GOT3 (cell line): ENCODE results near the gene ZNF155.
A peak's percentile ranks its signal among the peaks of the same experiment; 100 is the strongest.
"Not testable (repeated sequence)": the region's sequence is repeated elsewhere in the genome, so short reads cannot be mapped to it uniquely, and the experiment has no call there.

ENCODE experiments used
- DNase-seq: peaks from one replicate; lab custom pipeline; 2025; ENCODE audit warnings: mixed read lengths; lab: John Stamatoyannopoulos, UW

The ZNF155 gene

DNA sequence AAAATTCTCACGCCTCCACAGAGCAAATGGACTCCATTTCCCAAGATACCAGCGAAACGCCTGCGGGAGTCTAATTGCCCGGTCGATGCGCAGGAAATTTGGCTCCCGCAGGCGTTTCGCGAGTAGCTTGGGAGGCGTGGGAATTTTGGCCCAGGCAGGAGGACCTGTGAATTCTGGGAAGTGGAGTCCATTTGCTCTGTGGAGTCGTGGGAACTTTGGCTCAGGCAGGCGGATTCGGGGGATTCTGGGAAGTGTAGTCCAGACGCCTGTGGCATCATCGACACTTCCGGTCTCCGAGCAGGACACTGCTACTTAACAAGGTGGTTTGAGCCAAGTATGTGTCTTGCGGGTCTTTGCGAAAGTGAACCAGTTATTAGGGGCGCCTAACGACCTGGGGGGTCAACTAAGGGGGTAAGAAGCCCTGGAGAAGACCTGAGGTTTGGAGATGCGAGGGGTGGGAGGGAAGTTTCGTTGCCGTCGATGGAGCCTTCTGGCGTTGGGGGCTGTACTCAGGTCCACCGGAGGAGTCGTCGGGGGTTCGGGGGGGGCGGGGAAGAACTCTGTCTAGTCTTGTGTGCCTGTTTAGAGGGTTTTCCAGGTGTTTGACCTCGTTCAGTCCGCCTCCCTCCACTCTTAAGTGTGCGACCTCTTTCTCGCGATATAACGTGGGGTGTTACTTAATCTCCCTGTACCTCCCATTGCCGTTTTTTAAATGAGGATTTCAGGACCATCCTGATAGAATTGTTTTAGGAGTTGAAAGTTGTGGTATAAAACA is at the start of gene ZNF155:
Gene ZNF155 (plus strand): TSS at position 277 of the 775 bp plus-strand sequence. CDS start 4,356 bp downstream, outside the sequence.
- DNase-seq = peak; percentile 25

DNA sequence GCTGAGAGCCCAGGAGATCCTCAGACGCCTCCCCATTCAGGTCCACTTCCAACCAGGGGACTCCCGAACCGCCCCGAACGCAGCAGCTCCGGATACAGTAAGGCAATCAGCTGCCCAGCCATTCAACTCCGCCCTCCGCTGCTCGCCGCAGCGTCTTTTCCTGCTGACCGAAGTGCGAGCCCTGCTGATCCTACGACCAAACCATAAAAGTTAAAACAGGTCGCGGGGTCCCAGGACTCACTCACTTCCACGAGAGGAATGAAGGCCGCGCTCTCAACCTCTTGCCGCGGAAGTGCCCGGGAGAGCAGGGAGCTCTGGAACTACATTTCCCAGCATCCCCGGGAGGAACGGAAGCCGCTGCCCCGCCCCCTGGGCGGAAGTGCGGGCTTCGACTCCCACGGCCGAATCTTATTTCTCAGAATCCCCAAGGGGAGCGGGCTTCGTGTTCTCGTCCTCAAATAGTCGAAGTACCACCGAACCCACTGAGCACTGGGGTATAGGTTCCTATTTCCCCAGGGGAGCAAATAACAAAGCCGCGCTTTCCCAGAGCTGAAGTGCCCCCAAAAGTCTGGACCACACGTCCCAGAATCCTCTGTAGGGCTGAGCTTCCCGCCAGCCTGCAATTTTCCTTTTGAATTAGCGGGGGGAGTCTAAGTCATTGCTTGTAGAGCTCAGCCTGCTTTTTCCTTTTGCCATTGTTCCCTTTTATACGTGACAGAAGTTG is 48.8 kb upstream of the ZNF155 start, which contains the start of gene ZNF45:
Gene ZNF45 (minus strand): TSS at position 298 of the 724 bp plus-strand sequence. CDS start 13,097 bp downstream, outside the sequence.
- peak; percentile 65 for DNase-seq

DNA sequence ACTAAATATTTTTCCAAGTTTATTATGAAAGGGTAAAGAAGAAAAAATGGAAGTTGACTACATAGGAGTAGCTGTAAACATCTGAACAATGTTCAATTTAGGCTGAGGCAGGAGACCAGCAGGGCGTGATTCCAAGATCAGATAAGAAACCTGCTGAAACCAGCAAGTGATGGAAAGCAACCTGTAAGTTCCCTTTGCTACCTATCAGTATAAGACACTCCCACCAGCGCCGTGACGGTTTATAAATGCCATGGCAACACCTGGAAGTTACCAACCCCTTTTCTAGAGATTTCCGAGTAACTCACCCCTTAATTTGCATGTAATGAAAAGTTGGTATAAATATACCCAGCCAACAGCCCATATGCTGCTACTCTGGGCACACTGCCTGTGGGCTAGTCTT is 47.8 kb upstream of the ZNF155 start:
- DNase-seq = no peak

DNA sequence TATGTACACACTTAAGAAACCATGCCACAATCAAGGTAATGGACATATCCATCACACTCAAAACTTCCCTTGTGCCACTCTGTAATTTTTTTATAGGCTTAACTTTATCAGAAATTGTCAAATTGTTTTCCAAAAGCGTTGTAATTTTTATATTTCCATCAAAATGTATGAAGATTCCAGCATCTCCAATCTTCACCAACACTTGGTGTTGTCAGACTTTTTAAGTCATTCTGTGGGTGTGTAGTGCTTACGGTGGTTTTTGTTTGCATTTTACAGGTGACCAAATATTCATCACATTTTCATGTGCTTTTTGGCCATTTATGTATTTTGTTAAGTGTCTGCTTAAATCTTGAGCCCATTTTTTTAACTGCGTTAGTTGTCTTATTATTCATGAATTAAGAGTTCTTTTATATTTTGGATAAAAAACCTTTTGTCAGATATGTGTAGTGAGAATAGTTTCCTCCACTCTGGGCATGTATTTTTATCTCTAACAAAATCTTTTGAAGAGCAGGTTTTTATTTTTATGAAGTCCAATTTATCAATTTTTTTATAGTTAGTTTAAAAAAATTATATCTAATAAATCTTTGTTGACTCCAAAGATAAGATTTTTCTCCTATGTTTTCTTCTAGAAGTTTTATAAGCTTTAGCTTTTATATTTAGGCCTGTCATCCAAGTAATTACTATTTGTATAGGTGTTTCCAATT is 44.3 kb upstream of the ZNF155 start:
- DNase-seq = no peak

DNA sequence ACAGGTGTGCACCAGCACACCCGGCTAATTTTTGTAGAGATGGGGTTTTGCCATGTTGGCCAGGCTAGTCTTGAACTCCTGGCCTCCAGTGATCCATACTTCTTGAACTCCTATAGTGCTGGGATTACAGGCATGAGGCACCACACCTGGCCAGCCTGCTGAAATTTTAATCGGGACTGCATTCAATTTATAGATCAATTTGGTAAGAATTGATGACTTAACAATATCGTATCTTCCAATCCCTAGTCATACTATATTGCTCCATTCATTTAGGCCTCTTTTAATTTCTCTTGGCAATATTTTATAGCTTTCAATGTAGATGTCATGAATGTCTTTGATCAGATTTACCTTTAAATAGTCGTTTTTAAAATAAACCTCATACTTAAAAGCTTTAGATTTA is 43.3 kb upstream of the ZNF155 start:
- no peak for DNase-seq

DNA sequence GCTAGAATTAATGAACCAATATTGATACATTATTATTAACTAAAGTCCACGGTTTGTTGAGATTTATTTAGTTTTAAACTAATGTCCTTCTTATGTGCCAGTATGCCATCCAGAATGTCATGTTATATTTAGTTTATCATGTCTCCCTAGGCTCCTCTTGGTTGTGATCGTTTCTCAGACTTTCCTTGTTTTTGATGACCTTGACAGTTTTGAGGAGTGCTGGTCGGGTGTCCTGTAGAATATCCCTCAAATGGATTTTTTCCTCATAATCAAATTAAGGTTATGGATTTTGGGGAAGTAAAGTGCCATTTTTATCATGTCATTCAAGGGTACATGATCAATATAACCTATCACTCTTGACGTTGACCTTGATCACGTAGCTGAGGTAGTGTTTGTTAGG is 42.8 kb upstream of the ZNF155 start:
- no peak for DNase-seq

DNA sequence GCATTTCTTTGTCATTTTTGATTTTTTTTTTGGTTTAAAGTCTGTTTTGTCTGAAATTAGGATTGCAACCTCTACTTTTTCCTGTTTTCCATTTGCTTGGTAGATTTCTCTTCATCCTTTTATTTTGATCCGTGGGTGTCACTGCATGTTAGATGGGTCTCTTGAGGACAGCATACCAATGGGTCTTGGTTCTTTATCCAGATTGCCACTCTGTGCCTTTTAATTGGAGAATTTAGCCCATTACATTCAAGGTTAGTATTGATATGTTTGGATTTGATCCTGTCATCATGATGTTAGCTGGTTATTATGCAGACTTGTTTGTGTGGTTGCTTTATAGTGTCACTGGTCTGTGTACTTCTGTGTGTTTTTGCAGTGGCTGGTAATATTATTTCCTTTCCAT is 36.6 kb upstream of the ZNF155 start:
- not testable (repeated sequence) for DNase-seq

DNA sequence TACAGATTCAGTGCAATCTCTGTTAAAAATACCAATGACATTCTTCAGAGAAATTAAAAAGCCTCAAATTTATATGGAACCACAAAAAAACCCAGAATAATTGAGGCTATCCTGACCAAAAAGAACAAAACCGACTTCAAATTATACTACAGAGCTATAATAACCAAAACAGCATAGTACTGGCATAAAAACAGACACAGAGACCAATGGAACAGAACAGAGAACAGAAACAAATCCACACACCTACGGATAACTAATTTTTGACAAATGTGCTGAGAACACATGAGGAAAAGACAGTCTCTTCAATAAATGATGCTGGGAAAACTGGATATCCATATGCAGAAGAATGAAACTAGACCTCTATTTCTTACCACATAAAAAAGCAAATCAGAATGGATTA is 34.2 kb upstream of the ZNF155 start:
- DNase-seq = not testable (repeated sequence)

DNA sequence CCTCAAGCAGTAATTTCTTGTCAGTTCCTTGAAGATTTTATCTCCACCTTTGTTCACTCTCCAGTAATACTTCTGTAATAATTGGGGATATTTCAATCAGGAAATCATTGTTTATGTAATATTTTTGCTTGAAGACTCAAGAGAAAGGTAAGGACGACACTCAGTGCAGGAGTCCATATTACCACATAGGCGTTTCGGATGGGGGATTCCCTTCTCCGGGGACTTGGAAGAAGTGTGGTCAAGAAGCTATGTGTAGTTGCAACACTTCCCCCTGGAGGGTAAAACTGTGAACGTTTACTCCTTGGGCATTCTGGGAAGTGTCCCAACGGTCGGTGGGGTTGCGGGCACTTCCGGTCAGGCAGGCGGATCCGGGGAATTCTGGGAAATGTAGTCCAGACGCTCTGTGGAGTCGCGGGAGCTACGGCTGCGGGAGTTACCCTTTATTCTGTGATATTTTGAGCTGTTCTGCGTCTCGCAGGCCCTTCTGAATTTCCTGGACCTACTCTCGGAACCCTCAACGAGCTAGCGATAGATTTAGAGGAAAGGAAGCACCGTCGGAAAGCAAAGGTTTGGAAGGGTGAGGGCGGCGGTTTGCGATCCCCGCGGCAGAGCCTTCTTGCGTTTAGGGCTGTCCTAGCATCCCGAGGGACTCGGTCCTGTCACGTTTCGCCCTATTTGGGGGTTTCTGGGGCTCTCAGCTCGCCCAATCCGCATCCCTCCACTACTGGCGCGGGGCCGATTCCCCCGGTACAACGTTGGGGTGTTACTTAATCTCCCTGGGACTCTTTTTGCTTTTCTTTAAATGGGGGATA is 32.9 kb upstream of the ZNF155 start, which contains the start of gene ZNF221:
Gene ZNF221 (plus strand): TSS at position 395 of the 812 bp plus-strand sequence. CDS start 11,499 bp downstream, outside the sequence.
- DNase-seq = peak; percentile 64

DNA sequence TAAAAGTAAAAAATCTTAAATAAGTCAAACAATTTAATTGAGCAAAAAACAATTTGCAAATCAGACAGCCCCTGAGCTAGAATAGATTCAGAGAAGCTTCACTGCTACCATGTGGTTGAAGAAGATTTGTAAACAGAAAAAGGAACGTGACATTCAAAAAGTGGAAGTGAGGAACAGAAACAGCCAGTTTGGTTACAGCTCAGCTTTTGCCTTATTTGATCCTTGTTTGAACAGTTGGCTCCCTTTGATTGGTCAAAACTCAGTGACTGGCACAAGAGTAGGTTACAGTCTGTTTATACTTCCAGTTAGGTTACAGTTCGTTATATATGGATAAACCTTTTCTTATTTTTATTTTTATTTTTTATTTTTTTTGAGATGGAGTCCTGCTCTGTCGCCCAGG is 27.2 kb upstream of the ZNF155 start:
- no peak for DNase-seq

DNA sequence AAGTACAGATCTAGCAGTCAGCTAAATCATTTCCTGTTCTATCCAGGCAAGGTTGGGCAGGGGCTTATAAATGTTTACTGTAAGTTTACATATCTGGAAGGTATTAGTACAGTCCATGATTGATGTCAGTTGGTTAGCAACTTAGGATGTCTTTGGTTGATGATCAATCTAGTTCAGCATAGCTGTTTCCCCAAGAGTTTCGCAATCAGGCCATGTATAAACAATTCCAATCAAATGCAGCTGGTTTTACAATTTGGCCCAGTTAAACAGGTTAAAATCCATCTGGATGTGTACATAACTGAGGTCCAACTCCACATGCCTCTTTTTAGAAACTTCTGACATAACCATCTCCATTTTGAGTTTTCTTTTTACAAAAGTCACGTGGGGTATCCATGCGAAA is 26.1 kb upstream of the ZNF155 start:
- DNase-seq = no peak

DNA sequence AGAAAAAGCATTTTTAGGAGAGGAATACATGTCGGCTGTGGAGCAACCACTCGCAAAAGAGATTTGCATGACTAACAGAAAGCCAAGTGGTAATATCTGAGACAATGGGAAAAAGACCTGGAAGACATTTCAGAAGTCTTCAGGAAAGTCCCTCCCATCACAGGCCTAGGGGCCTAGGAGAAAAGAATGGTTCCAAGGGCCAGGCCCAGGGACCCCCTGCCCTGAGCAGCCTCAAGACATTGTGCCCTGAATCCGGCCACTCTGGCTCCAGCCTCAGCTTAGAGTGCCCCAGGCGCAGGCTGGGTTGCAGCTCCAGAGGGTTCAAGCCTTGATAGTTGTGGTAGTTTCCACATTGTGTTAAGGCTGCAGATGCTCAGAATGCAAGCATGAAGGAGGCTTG is 23.6 kb upstream of the ZNF155 start:
- no peak for DNase-seq

DNA sequence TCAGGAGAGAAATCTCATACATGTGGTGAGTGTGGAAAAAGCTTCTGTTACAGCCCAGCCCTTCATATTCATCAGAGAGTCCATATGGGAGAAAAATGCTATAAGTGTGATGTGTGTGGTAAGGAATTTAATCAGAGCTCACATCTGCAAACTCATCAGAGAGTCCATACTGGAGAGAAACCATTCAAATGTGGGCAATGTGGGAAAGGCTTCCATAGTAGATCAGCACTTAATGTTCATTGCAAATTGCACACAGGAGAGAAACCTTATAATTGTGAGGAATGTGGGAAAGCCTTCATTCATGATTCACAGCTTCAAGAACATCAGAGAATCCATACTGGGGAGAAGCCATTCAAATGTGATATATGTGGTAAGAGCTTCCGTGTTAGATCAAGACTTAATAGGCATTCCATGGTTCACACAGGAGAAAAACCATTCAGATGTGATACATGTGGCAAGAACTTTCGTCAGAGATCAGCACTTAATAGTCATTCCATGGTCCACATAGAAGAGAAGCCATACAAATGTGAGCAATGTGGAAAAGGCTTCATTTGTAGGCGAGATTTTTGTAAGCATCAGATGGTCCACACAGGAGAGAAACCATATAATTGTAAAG is 17.8 kb upstream of the ZNF155 start:
- DNase-seq = no peak

DNA sequence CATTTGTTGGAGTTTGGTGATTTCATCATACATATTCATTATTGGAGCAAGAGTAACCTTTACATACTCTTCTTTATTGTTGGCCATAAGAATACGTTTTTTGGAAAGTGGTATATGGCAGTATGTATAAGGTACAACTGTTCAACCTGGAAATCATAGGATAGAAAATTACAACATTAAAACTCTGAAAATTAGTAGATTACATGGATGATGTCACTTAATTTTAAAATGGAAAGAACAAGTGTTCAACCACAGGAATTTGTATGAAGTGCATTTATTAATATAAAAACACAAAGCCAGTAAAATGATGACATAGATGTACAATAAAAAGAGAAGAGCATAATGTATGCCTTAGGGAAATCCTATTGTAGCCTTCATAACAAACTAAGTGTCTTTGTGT is 7.3 kb upstream of the ZNF155 start:
- DNase-seq = no peak

DNA sequence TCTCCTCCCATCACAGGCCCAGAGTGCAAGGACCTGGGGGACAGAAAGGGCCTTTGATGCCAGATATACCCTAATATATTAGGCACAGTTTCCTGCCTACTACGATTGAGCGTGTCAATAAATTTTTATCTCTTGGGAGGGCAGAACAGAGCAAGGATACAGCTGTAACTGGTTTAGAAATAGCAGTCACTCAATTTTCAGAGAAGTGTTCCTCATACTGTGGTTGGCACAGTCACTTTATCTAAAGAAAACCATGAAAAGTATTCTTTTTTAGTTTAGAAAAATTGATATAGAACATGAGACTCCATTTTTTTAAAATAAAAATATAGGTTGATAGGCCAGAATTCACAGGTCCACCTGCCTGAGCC is 460 bp upstream of the ZNF155 start:
- no peak for DNase-seq

DNA sequence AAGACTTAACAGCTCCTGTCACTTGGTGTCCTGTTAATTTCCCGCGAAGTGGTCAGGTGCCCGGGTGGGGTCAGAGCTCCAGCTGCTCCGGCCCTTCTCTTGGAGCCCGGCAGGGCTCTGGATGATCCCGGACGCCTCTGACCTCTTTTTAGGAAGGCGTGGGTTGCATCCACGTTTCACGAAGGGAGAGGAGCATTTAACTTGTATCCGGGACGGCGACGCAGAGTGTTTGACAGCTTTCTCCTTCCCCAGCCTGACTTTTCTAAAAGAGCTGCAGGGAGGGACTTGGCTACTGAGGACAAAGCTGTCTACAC is 656 bp downstream of the ZNF155 start:
- no peak for DNase-seq

DNA sequence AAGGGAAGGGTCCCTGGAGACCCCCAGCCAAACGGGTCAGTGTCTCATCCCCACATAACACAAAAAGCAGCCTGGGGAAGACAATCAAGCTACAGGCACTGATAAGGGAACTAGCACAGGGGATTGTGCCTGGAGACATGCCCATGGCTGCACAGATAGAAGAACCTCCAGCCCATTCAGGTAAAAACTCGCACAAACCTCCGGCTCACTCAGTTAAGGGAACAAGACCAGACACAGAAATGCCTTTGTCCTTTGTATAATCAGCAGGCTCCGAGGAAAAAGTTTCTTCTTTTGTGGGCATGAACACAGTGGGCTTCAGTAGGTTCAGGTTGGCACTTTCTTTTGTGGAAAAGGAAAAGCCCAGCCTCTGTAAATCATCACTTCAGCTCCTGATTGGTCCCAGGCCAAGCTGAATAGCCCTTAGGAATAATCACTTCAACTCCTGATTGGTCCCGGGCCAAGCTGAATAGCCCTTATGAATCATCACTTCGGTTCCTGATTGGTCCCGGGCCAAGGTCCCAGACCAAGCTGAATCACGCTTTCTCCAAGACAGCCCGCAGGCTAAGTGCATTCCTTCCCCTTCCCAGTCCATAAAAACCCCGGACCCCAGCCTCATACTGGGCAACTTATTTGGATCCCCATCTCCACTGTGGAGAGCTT is 13.8 kb downstream of the ZNF155 start:
- no peak for DNase-seq

DNA sequence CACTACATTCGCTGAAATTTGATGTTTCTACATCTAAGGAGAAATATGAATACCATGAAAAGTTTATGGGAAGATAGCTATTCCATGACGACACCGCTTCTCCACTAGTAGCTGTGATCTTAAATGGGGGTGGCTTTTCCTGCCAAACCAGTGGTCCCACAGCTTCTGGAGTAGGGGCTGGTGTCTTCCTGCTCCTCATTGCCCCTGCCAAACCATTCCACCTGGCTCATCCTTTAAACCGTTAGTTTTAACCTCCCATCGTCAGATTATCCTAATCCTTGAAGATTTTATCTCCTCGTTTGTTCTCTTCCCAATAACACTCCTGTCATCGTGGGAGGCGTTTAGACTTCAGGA is 18.2 kb downstream of the ZNF155 start:
- DNase-seq = no peak

DNA sequence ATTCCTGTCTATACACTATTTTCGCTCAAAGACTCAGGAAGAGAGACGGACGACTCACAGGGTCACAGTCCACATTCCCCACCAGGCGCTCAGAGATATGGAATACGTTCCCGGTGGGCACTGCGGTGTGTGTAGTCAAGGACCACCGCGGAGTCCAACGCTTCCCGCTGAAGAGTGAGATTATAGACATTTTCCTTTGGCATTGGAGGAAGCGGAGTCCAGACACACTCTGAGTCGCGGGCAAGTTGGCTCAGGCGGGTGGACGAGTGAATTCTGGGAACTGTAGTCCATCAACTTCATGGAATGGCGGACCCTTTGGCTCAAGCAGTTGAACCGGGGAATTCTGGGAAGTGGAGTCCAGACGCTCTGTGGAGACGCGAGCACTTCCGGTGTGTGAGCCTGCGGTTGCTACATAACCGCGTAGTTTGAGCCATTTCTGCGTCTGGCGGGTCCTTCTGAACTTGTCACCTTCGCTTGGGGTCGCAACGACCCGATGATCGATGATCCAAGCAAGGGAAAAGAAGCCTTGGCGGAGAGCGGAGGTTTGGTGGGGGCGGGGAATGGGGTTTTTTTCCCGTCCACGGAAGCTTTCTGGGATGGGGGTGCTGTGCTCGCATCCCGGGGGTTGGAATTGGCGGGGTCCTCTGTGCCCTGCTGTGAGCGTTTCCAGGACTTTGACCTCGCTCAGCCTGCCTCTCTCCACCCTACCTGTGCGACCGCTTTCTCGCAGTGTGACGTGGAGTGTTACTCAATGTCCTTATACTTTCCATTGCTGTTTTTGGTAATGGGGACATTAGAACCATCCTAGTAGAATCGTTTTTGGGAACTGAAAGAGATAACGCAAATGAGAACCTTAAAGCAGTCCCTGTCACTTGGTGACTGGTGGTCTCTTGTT is 18.8 kb downstream of the ZNF155 start, which contains the start of gene ZNF230:
Gene ZNF230 (plus strand): TSS at position 392 of the 895 bp plus-strand sequence. CDS start 4,122 bp downstream, outside the sequence.
- DNase-seq = peak; percentile 49
